ENCODE data around the gene SOX3. TPM values are rescaled to one million over a fixed set of nuclear protein-coding genes. Genes with fewer than 3 reads are reported as not detected.

SOX3 gene
- total RNA-seq, 1 experiment from 2014 or later, result not detected

DNA sequence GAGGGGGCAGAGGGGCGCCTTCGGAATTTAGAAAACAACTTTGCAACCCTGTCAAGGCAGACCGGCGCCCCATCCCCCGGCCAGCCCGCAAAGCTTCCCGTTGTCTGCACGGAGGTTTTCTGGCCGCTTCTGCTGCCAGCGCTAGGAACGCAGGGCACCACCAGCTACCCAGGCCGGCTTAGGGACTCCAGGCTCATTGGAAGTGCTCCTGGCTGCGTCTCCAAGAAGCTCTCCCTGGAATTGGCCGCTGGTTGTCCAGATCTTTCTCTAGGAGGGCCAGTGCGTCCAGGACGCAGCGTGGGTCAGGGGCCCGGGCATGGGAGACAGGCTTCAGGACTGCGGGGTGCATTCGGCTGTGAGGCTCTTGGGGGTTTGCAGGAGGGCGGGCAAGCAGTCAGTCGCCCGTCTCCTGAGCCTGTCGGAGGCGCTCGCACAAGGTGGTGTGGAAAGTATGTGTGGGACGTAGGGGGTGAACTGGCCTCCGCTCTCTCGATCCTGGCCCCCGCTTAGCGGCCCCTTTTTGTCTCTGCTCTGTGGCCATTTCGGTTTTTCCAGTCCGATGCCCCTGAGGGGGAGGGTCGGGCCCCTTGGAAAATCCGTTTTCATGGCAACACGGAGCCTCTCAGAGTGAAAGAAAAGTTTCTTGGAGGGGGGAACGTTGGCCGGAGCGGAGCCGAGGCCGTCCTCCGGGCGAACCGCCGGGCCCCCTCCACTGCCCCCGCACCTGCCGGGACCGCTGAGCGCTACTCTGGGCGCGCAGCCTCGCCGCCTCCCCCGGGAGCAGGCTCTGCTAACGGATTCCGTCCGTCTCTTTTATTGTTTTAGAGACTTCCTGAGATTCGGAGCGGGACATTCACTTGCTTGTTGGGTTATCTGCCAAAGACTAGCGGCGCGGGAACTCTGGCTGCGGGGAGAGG, 810 bp upstream of the SOX3 start:
- ChIA-PET CTCF (no interaction called here), RAD21 (ENCODE audit: low non-redundant PET in 1 of 2, low total read pairs in 2 of 2, uncharacterized antibody in 2 of 2, unreplicated experiment in 2 of 2) (no interaction called here), POLR2A (no interaction called here)
- Histone ChIP-seq H4K20me1 (ENCODE audit: insufficient read depth) (no peaks in the 10 kb centered on the region), H3K27me3 (ENCODE audit: insufficient read depth, low read length) (no peaks in the 10 kb centered on the region), H3K9ac (ENCODE audit: low read length) (no peak overlapping the region), H3K9me2 (ENCODE audit: insufficient read depth) (no peaks in the 10 kb centered on the region), H3K4me1 (ENCODE audit: control insufficient read depth in 1 of 2, insufficient read depth in 2 of 2, low read length in 2 of 2) (no peaks in the 10 kb centered on the region), H3K4me3 (replicated peaks in 1 of 2; ENCODE audit: low read depth in 1 of 2, low read length in 2 of 2) (no peak overlapping the region), H3K27ac (ENCODE audit: low read depth, low read length) (no peak overlapping the region), H3K36me3 (ENCODE audit: control insufficient read depth in 1 of 2, insufficient read depth in 2 of 2, low read length in 2 of 2) (no peaks in the 10 kb centered on the region), H3K79me2 (ENCODE audit: insufficient read depth, low read length) (no peaks in the 10 kb centered on the region), H3K4me2 (ENCODE audit: low read length) (no peak overlapping the region), H3K9me3 (ENCODE audit: control insufficient read depth in 1 of 2, insufficient read depth in 1 of 2, low read depth in 1 of 2, low read length in 2 of 2) (no peaks in the 10 kb centered on the region), H2AFZ (ENCODE audit: low read depth, low read length, poor library complexity, severe bottlenecking) (no peak overlapping the region)
- ATAC-seq (no peak), DNase-seq (ENCODE audit: low read depth, low spot score) (no peak)
- no TSS peak for BruUV-seq (replicated peaks)
- no peak for TF ChIP-seq POLR2AphosphoS5 (IDR thresholded peaks at IDR 0.05; ENCODE audit: low read depth, low read length)
- TF ChIP-seq ELF1 (IDR thresholded peaks at IDR 0.05; ENCODE audit: borderline replicate concordance, low read depth), result no peak
- no peak for TF ChIP-seq SIN3A (IDR thresholded peaks at IDR 0.05; ENCODE audit: low read depth)
- TF ChIP-seq EGR1 (IDR thresholded peaks at IDR 0.05; ENCODE audit: low read depth), result no peak
- TF ChIP-seq, protein P1, sequence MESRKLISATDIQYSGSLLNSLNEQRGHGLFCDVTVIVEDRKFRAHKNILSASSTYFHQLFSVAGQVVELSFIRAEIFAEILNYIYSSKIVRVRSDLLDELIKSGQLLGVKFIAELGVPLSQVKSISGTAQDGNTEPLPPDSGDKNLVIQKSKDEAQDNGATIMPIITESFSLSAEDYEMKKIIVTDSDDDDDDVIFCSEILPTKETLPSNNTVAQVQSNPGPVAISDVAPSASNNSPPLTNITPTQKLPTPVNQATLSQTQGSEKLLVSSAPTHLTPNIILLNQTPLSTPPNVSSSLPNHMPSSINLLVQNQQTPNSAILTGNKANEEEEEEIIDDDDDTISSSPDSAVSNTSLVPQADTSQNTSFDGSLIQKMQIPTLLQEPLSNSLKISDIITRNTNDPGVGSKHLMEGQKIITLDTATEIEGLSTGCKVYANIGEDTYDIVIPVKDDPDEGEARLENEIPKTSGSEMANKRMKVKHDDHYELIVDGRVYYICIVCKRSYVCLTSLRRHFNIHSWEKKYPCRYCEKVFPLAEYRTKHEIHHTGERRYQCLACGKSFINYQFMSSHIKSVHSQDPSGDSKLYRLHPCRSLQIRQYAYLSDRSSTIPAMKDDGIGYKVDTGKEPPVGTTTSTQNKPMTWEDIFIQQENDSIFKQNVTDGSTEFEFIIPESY (IDR thresholded peaks at IDR 0.05; ENCODE audit: extremely low read depth, insufficient replicate concordance, low read length), result no peak
- no peak for TF ChIP-seq SRF (IDR thresholded peaks at IDR 0.05; ENCODE audit: low read depth)
- TF ChIP-seq POLR2A (IDR thresholded peaks at IDR 0.05; ENCODE audit: borderline replicate concordance, extremely low read depth, insufficient read depth, insufficient read length), result no peak
- TF ChIP-seq EZH2 (IDR thresholded peaks at IDR 0.05), result no peak
- TF ChIP-seq FOSL1 (IDR thresholded peaks at IDR 0.05; ENCODE audit: low read depth), result no peak
- no peak for TF ChIP-seq JUND (IDR thresholded peaks at IDR 0.05)
- TF ChIP-seq ZNF274 (IDR thresholded peaks at IDR 0.05; ENCODE audit: low read depth, low read length), result no peak
- no peak for TF ChIP-seq CBX3 (IDR thresholded peaks at IDR 0.05; ENCODE audit: low read depth)
- no peak for TF ChIP-seq CEBPB (IDR thresholded peaks at IDR 0.05; ENCODE audit: low read depth)
- TF ChIP-seq, protein P2, sequence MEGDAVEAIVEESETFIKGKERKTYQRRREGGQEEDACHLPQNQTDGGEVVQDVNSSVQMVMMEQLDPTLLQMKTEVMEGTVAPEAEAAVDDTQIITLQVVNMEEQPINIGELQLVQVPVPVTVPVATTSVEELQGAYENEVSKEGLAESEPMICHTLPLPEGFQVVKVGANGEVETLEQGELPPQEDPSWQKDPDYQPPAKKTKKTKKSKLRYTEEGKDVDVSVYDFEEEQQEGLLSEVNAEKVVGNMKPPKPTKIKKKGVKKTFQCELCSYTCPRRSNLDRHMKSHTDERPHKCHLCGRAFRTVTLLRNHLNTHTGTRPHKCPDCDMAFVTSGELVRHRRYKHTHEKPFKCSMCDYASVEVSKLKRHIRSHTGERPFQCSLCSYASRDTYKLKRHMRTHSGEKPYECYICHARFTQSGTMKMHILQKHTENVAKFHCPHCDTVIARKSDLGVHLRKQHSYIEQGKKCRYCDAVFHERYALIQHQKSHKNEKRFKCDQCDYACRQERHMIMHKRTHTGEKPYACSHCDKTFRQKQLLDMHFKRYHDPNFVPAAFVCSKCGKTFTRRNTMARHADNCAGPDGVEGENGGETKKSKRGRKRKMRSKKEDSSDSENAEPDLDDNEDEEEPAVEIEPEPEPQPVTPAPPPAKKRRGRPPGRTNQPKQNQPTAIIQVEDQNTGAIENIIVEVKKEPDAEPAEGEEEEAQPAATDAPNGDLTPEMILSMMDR (IDR thresholded peaks at IDR 0.05 in 2 of 3, conservative IDR thresholded peaks at IDR 0.05 in 1 of 3; ENCODE audit: borderline replicate concordance in 1 of 3, insufficient read depth in 1 of 3, low read depth in 2 of 3, low read length in 2 of 3), result no peak
- intact Hi-C loops (cut with micrococcal nuclease), result no loop called here
